ENCODE results near the gene CAPZA1. TPM values are rescaled to one million over a fixed set of nuclear protein-coding genes. Genes with fewer than 3 reads are reported as not detected.

Gene CAPZA1
- total RNA-seq, 2 experiments from 2014 or later: 234 TPM

GRCh38 chr1:112719706-112720105, 100.1 kb downstream of the CAPZA1 start:
- Histone ChIP-seq H3K9me3 (ENCODE audit: low read length) (no peaks in the 10 kb centered on the region), H3K4me3 (ENCODE audit: low read depth, low read length, poor library complexity, severe bottlenecking) (no peak overlapping the region), H3K4me2 (ENCODE audit: low read length) (no peak overlapping the region), H4K20me1 (ENCODE audit: insufficient read depth, low read length) (no peaks in the 10 kb centered on the region), H3K27ac (ENCODE audit: low read depth, low read length, poor library complexity, severe bottlenecking) (no peak overlapping the region), H3K9me2 (ENCODE audit: insufficient read depth, low read length) (no peaks in the 10 kb centered on the region), H3K4me1 (ENCODE audit: insufficient read depth, low read length, poor library complexity, severe bottlenecking) (peaks cover 6% of the 10 kb centered on the region), H2AFZ (ENCODE audit: low read length) (no peak overlapping the region), H3K79me2 (ENCODE audit: insufficient read depth, low read depth, low read length) (no peaks in the 10 kb centered on the region), H3K36me3 (ENCODE audit: insufficient read depth, low read length) (no peaks in the 10 kb centered on the region)
- intact Hi-C loops (cut with micrococcal nuclease; ENCODE audit: unreplicated experiment): loop anchor here (5.0 kb wide), 1 partner anchor 958 kb away; no protein-coding TSS in a partner anchor
- BruUV-seq (replicated peaks): no TSS peak
- no peak for TF ChIP-seq EZH2phosphoT487 (IDR thresholded peaks at IDR 0.05; ENCODE audit: borderline replicate concordance, low read depth, low read length)
- TF ChIP-seq CTCF (conservative IDR thresholded peaks at IDR 0.05; ENCODE audit: low read length): no peak
- CTCF ChIA-PET (ENCODE audit: unreplicated experiment): no interaction called here
- POLR2A ChIA-PET: interaction anchor here (0.8 to 2.3 kb wide), 2 partner anchors 10 to 83 kb away, joined by 4 to 5 read pairs; no protein-coding TSS in a partner anchor
- DNase-seq (ENCODE audit: low spot score): no peak

GRCh38 chr1:112720800-112721199, 101.2 kb downstream of the CAPZA1 start:
- no peak overlapping the region for H3K27ac ChIP-seq (ENCODE audit: low read depth, low read length, poor library complexity, severe bottlenecking)
- H3K4me1 ChIP-seq (ENCODE audit: insufficient read depth, low read length, poor library complexity, severe bottlenecking): peaks cover 4% of the 10 kb centered on the region
- no peak overlapping the region for H2AFZ ChIP-seq (ENCODE audit: low read length)
- H3K36me3 ChIP-seq (ENCODE audit: insufficient read depth, low read length): no peaks in the 10 kb centered on the region
- H3K9me3 ChIP-seq (ENCODE audit: low read length): no peaks in the 10 kb centered on the region
- intact Hi-C loops (cut with micrococcal nuclease; ENCODE audit: unreplicated experiment): no loop called here
- no peaks in the 10 kb centered on the region for H3K9me2 ChIP-seq (ENCODE audit: insufficient read depth, low read length)
- ChIA-PET POLR2A (interaction anchor here (1.1 to 2.3 kb wide), 2 partner anchors 15 to 82 kb away, joined by 3 to 5 read pairs; no protein-coding TSS in a partner anchor), CTCF (ENCODE audit: unreplicated experiment) (no interaction called here)
- TF ChIP-seq CTCF (conservative IDR thresholded peaks at IDR 0.05; ENCODE audit: low read length) (no peak), EZH2phosphoT487 (IDR thresholded peaks at IDR 0.05; ENCODE audit: borderline replicate concordance, low read depth, low read length) (no peak)
- no peak for DNase-seq (ENCODE audit: low spot score)
- no peaks in the 10 kb centered on the region for H4K20me1 ChIP-seq (ENCODE audit: insufficient read depth, low read length)
- H3K4me2 ChIP-seq (ENCODE audit: low read length): no peak overlapping the region
- BruUV-seq (replicated peaks): no TSS peak
- H3K79me2 ChIP-seq (ENCODE audit: insufficient read depth, low read depth, low read length): no peaks in the 10 kb centered on the region
- H3K4me3 ChIP-seq (ENCODE audit: low read depth, low read length, poor library complexity, severe bottlenecking): no peak overlapping the region

Small RNA genes lying within 50 kb of the gene (small RNA-seq; reads per million reads assigned to genes)
- gene RNU7-70P: not detected

Other genes with a start within 250 kb of the CAPZA1 start
- gene CTTNBP2NL, start 223.6 kb upstream of the CAPZA1 start, total RNA-seq (2014; rRNA removed; shearing (Covaris generic)): 1.5 and 2.1 TPM in 2 replicates
- 7.0 and 8.7 TPM in 2 replicates for gene CTTNBP2NL, start 223.6 kb upstream of the CAPZA1 start, total RNA-seq (2022)
- 0.32 and 0.39 TPM in 2 replicates for gene WNT2B, start 110.9 kb upstream of the CAPZA1 start, total RNA-seq (2014; rRNA removed; shearing (Covaris generic))
- gene WNT2B, start 110.9 kb upstream of the CAPZA1 start, total RNA-seq (2022): 0.63 and 0.91 TPM in 2 replicates
- gene ST7L, start 691 bp upstream of the CAPZA1 start, total RNA-seq (2014; rRNA removed; shearing (Covaris generic)): 17.3 and 20.2 TPM in 2 replicates
- 22.8 and 25.8 TPM in 2 replicates for gene ST7L, start 691 bp upstream of the CAPZA1 start, total RNA-seq (2022)
- 24.4 and 28.2 TPM in 2 replicates for gene MOV10, start 54.8 kb downstream of the CAPZA1 start, total RNA-seq (2014; rRNA removed; shearing (Covaris generic))
- gene MOV10, start 54.8 kb downstream of the CAPZA1 start, total RNA-seq (2022): 30.4 and 32.4 TPM in 2 replicates
- 23.1 and 34.9 TPM in 2 replicates for gene RHOC, start 87.3 kb downstream of the CAPZA1 start, total RNA-seq (2014; rRNA removed; shearing (Covaris generic))
- 43.3 and 46.2 TPM in 2 replicates for gene RHOC, start 87.3 kb downstream of the CAPZA1 start, total RNA-seq (2022)
- gene PPM1J, start 95.5 kb downstream of the CAPZA1 start, total RNA-seq (2014; rRNA removed; shearing (Covaris generic)): 1.4 and 1.5 TPM in 2 replicates
- 3.7 and 4.2 TPM in 2 replicates for gene PPM1J, start 95.5 kb downstream of the CAPZA1 start, total RNA-seq (2022)

Measured in OCI-LY7 (cell line).